GM23248 (cell line): ENCODE results near the gene WDR59. TPM values are rescaled to one million over a fixed set of nuclear protein-coding genes. Genes with fewer than 3 reads are reported as not detected.
A peak's percentile ranks its signal among the peaks of the same experiment; 100 is the strongest.

ENCODE experiments used
- DNase-seq: peaks from one replicate; pipeline ENCODE4 v3.0.0-alpha.2; 2015
- H2AFZ ChIP-seq: fragments of 200-600 bp; sonication (generic); 2 replicates; pipeline ENCODE4 v1.6.1; 2016; ENCODE audit warnings: antibody characterized with exemption
- H3F3A ChIP-seq: fragments of 200-600 bp; sonication (generic); 2 replicates; pipeline ENCODE4 v1.6.1; 2016; ENCODE audit warnings: mild to moderate bottlenecking, antibody characterized with exemption, mixed run types; ENCODE audit not compliant: insufficient read depth
- H3K27ac ChIP-seq: fragments of 200-600 bp; sonication (generic); 2 replicates; pipeline ENCODE4 v1.5.1; 2016; ENCODE audit warnings: mild to moderate bottlenecking
- H3K27me3 ChIP-seq: fragments of 200-600 bp; sonication (generic); replicated peaks from 2 replicates; pipeline ENCODE4 v1.6.1; 2016; ENCODE audit warnings: mild to moderate bottlenecking; ENCODE audit not compliant: insufficient read depth
- H3K36me3 ChIP-seq: fragments of 200-600 bp; sonication (generic); 2 replicates; pipeline ENCODE4 v1.6.1; 2016; ENCODE audit warnings: low read depth, mild to moderate bottlenecking
- H3K4me1 ChIP-seq: fragments of 200-600 bp; sonication (generic); 2 replicates; pipeline ENCODE4 v1.6.1; 2016; ENCODE audit warnings: mild to moderate bottlenecking; ENCODE audit not compliant: insufficient read depth
- H3K4me2 ChIP-seq: fragments of 200-600 bp; sonication (generic); one replicate; pipeline ENCODE4 v1.6.1; 2016; ENCODE audit warnings: mild to moderate bottlenecking; ENCODE audit not compliant: unreplicated experiment
- H3K4me3 ChIP-seq: fragments of 200-600 bp; sonication (generic); 2 replicates; pipeline ENCODE4 v1.5.1; 2016; ENCODE audit warnings: mild to moderate bottlenecking
- H3K79me2 ChIP-seq: fragments of 200-600 bp; sonication (generic); 2 replicates; pipeline ENCODE4 v1.6.1; 2016; ENCODE audit warnings: mild to moderate bottlenecking; ENCODE audit not compliant: insufficient read depth
- H3K9ac ChIP-seq: fragments of 200-600 bp; sonication (generic); 2 replicates; pipeline ENCODE4 v1.6.1; 2016; ENCODE audit warnings: mild to moderate bottlenecking
- H3K9me2 ChIP-seq: fragments of 200-600 bp; sonication (generic); 2 replicates; pipeline ENCODE4 v1.6.1; 2016; ENCODE audit warnings: mixed run types, mild to moderate bottlenecking, moderate library complexity; ENCODE audit not compliant: insufficient read depth
- H3K9me3 ChIP-seq: fragments of 200-600 bp; sonication (generic); one replicate; pipeline ENCODE4 v1.6.1; 2017; ENCODE audit warnings: low read depth
- H4K20me1 ChIP-seq: fragments of 200-600 bp; sonication (generic); 2 replicates; pipeline ENCODE4 v1.6.0; 2016; ENCODE audit not compliant: insufficient read depth
- EZH2 ChIP-seq: fragments of 200-600 bp; sonication (generic); IDR thresholded peaks from 2 replicates; pipeline ENCODE4 v1.6.1; 2018; ENCODE audit warnings: antibody characterized with exemption, mild to moderate bottlenecking; ENCODE audit not compliant: insufficient read depth, poor library complexity, severe bottlenecking
- EZH2phosphoT487 ChIP-seq: fragments of 200-600 bp; sonication (generic); IDR thresholded peaks from 2 replicates; pipeline ENCODE4 v1.6.1; 2018; ENCODE audit warnings: antibody characterized with exemption, moderate library complexity, mild to moderate bottlenecking, low read depth; ENCODE audit not compliant: insufficient read depth
- WGBS, 2 experiments: methylation state at CpG; one replicate each; pipeline ENCODE4 v1.1.6; 2015 to 2017; ENCODE audit warnings: low lambda C conversion rate in 2 of 2, low coverage in 1 of 2; ENCODE audit errors: missing lambda C conversion rate in 2 of 2; 5-methylcytosine and 5-hydroxymethylcytosine counted together
- in situ Hi-C: fragments of 300-500 bp; cut with MboI; formaldehyde crosslinking; loops from 2 replicates; pipeline ENCODE4 v1.15.0; 2020
- polyA plus RNA-seq: library from polyadenylated mRNA; unstranded; fragments of >200 nt; fragmentation: Nextera tagmentation; extraction: Ambion mirVana; gene quantifications from 2 replicates; pipeline ENCODE4 v1.2.1, GENCODE V29; 2016
- total RNA-seq: library from RNA; depleted of rRNA; stranded (reverse); fragments of >200 nt; shearing (Covaris generic); gene quantifications from 2 replicates; pipeline ENCODE4 v1.2.3, GENCODE V29; 2014

The WDR59 gene
- total and polyA plus RNA-seq, 2 experiments from 2014 or later, result 8.3 to 15.2 TPM

- in situ Hi-C loops, result no loop called here
- H3K9me3 ChIP-seq, result no peaks in the 10 kb centered on the region
- H3K36me3 ChIP-seq, result no peaks in the 10 kb centered on the region
- H3K27ac ChIP-seq, result no peak within 1 kb of the TSS
- H3K4me1 ChIP-seq, result peaks cover 18% of the 10 kb centered on the region
- no peaks in the 10 kb centered on the region for H4K20me1 ChIP-seq
- H2AFZ ChIP-seq, result peak within 1 kb of the TSS; percentile 81
- no peaks in the 10 kb centered on the region for H3K27me3 ChIP-seq
- DNase-seq, result peak; percentile 85
- no peaks in the 10 kb centered on the region for H3K9me2 ChIP-seq
- H3K9ac ChIP-seq, result peak within 1 kb of the TSS; percentile 76
- WGBS, 2 experiments, result 1 to 2% methylated on average over 12 to 29 of the region's 73 CpGs
- TF ChIP-seq EZH2, result no peak
- TF ChIP-seq EZH2phosphoT487, result no peak
- H3K4me2 ChIP-seq, result peak within 1 kb of the TSS; percentile 98
- H3F3A ChIP-seq, result peaks cover 23% of the 10 kb centered on the region; the same call in 1 of the 2 replicates
- H3K4me3 ChIP-seq, result peak within 1 kb of the TSS; percentile 89
- H3K79me2 ChIP-seq, result peaks cover 38% of the 10 kb centered on the region
Measured at GRCh38 chr16:74998481-74999218, 13.7 kb upstream of the WDR59 start, which contains the start of gene ZNRF1. TSS of gene ZNRF1 (plus strand) at chr16:74999024. CDS start at chr16:74999672, 648 bp downstream.

GRCh38 chr16:74997042-74997491 lies 12.1 kb upstream of the WDR59 start:
- H3K4me1 ChIP-seq, result peaks cover 18% of the 10 kb centered on the region
- H3K9ac ChIP-seq, result no peak overlapping the region
- no peaks in the 10 kb centered on the region for H3K9me2 ChIP-seq
- no peak overlapping the region for H3K4me3 ChIP-seq
- TF ChIP-seq EZH2 (no peak), EZH2phosphoT487 (no peak)
- no peaks in the 10 kb centered on the region for H3K9me3 ChIP-seq
- peaks cover 23% of the 10 kb centered on the region; the same call in 1 of the 2 replicates for H3F3A ChIP-seq
- in situ Hi-C loops, result no loop called here
- no peaks in the 10 kb centered on the region for H4K20me1 ChIP-seq
- H3K36me3 ChIP-seq, result no peaks in the 10 kb centered on the region
- H3K79me2 ChIP-seq, result peaks cover 23% of the 10 kb centered on the region
- no peak for DNase-seq
- 91 to 94% methylated on average over 8 of the region's 8 CpGs for WGBS, 2 experiments
- no peak overlapping the region for H3K27ac ChIP-seq
- H2AFZ ChIP-seq, result no peak overlapping the region
- H3K4me2 ChIP-seq, result no peak overlapping the region
- H3K27me3 ChIP-seq, result no peaks in the 10 kb centered on the region

- Histone ChIP-seq H2AFZ (no peak overlapping the region), H3F3A (peaks cover 13% of the 10 kb centered on the region; the same call in 1 of the 2 replicates), H3K27me3 (no peaks in the 10 kb centered on the region), H3K36me3 (no peaks in the 10 kb centered on the region), H3K9ac (no peak overlapping the region), H3K9me3 (no peaks in the 10 kb centered on the region), H3K79me2 (peaks cover 13% of the 10 kb centered on the region), H3K4me1 (peaks cover 8% of the 10 kb centered on the region; the same call in 1 of the 2 replicates), H3K4me3 (no peak overlapping the region), H3K27ac (no peak overlapping the region), H3K4me2 (no peak overlapping the region), H4K20me1 (no peaks in the 10 kb centered on the region), H3K9me2 (no peaks in the 10 kb centered on the region)
- in situ Hi-C loops, result no loop called here
- TF ChIP-seq EZH2 (no peak), EZH2phosphoT487 (no peak)
- 44 to 67% methylated on average over 1 of the region's 1 CpG for WGBS, 2 experiments
- no peak for DNase-seq
Measured at GRCh38 chr16:74995986-74996385, 11.1 kb upstream of the WDR59 start.

GRCh38 chr16:74991593-74992403 lies 6.9 kb upstream of the WDR59 start:
- 69 to 72% methylated on average over 13 of the region's 13 CpGs for WGBS, 2 experiments
- no peak overlapping the region for H3K9ac ChIP-seq
- H3F3A ChIP-seq, result no peaks in the 10 kb centered on the region
- no peak overlapping the region for H2AFZ ChIP-seq
- DNase-seq, result no peak
- no peaks in the 10 kb centered on the region for H3K9me3 ChIP-seq
- no peak overlapping the region for H3K4me3 ChIP-seq
- H3K4me1 ChIP-seq, result no peaks in the 10 kb centered on the region
- no peak overlapping the region for H3K4me2 ChIP-seq
- H3K9me2 ChIP-seq, result no peaks in the 10 kb centered on the region
- no peaks in the 10 kb centered on the region for H4K20me1 ChIP-seq
- in situ Hi-C loops, result no loop called here
- no peaks in the 10 kb centered on the region for H3K79me2 ChIP-seq
- H3K27me3 ChIP-seq, result no peaks in the 10 kb centered on the region
- H3K36me3 ChIP-seq, result no peaks in the 10 kb centered on the region
- TF ChIP-seq EZH2, result no peak
- no peak for TF ChIP-seq EZH2phosphoT487
- no peak overlapping the region for H3K27ac ChIP-seq
